GM18499 (cell line): Measurements from ENCODE around the gene TRIM41.

ENCODE experiments used
- ATAC-seq: cut with Tn5 transposase; IDR thresholded peaks from one replicate; pipeline ENCODE4 v1.9.1; 2021; ENCODE audit warnings: moderate number of reproducible peaks; ENCODE audit not compliant: insufficient read depth, unreplicated experiment

TRIM41 gene

GRCh38 chr5:181192337-181193046, 30.6 kb upstream of the TRIM41 start:
- ATAC-seq = no peak

DNA sequence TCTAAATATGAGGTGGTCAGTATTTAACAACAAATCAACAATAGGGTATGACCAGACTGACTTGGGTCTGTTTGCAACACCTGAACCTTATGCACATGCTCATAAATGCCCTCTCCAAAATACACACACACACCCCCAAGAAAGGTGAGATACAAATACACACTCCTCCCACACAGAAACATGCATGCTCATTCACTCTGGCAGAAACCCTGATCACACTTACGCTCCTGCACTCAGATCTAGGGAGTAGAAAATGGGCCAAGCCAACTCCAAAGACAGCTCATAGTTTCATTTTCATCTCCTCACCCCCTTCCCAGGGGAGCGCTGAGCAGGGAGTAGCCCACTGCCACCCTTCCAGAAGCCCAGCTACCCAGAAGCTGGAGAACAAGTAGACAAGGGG, 29.4 kb upstream of the TRIM41 start:
- no peak for ATAC-seq

- ATAC-seq = no peak
These were observed 28.4 kb upstream of the TRIM41 start for GRCh38 chr5:181194489-181195248.

DNA sequence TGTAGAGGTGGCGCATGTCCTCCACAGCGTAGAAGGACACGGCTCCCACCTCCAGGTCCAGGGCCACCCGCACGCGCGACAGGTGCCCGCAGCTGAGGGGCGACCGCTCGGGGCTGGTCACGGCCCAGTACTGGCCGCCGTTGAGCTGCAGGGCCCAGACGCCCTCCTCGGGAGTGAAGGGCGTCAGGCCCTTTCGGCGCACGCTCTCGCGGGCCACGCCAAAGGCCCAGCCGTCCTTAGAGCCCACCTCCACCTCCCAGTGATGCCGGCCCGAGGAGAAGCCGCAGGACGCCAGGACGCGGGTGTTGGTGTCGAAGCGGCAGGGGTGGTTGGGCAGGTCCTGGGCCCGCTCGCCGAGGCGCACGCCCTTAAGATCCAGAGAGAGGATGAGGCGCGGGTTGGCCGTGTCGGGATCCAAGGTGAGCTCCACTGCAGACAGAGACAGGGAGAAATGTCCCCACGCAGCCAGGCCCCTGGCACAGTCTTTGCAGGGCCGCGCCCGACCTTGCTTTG, 27.8 kb upstream of the TRIM41 start:
- no peak for ATAC-seq

- ATAC-seq = no peak
These were observed 25.6 kb upstream of the TRIM41 start for GRCh38 chr5:181197326-181197951.

DNA sequence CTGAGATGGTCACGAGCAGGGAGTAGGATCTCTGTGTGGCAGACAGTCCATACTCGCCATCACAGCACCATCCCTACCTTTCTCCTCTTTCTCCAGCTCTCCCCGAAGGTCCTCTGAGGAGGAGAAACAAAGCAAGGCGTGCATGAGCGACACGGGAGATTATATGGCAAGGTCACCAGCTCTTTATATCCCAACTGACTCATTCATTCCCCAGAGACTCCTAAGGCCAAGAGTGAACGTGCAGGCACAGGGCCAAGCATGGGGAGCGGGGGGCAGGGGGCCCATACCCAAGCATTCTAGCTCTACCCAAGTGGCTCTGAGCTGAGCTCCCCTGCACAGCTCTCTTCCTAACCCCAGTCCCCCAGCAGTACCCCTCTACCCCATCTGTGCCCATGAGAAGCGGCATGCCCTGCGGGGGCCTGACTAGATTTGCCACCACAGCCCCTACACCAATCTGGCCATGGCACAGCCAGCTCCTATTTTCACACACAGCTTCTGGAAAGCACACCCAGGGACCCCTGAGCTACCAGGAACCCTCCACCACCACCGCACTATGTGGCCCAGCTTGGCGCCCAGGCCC, 24.9 kb upstream of the TRIM41 start:
- no peak for ATAC-seq

DNA sequence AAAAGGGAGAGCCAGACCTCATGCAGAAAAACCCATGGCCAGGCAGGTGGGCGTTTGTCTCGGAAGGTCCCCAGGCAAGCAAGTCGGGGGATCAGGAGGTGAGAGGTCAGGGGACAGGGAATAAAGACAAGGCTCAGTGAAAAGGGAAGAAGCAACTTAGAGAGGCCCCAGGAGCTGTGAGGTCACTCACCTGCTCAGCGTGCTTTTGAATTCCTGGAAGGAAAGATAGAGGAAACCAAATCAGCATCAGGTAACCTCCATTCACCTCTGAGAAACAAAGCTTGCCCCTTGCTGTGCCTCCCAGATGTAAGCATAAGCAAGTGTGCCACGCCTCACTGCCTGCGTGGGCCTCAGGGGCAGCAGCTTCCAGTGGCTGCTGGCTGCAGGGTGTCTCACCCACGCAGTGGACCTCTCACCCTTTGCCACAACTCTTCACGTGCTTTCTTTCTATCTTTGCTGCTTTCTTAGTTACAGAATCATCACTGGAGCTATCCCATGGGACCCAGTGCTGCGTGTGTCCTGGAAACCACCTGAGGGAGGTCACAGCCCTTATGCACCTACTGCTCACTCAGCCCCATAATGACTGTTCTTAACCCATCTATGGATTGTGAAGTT, 24.1 kb upstream of the TRIM41 start:
- peak; percentile 41 for ATAC-seq

DNA sequence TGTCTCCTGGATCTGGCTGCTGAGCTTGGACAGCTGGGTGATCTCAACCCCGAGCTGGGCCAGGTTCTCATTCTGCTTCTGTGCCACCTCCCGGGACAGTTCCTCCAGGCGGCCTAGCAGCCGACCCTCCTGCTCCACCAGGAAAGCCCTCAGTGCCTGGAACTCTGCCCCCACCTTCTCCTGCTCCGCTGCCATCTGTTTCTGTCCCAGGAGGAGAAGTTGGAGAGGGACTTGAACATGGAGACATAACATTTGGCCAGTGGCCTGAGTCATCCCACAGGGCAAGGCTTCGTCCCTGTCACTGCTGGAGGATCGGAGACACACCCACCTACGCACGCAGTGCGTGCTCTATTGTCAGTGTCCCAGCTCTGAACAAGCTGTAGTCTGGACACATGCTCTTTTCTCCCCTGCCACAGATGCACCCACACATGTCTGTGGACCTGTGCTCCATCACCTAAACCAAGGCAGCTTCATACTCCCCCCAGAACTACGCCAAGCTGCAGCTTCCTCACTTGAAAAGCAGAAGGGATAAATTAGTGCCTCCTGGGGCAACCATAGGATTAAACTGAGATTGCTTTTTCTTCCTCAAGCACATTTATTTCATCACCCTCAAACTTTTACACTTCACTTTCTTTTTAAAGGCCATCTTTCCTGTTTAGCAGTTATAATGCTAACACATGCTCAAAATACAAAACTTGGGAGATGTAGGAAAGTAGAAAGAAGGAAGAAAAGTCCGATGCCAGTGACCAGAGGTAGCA, 23.0 kb upstream of the TRIM41 start:
- no peak for ATAC-seq

DNA sequence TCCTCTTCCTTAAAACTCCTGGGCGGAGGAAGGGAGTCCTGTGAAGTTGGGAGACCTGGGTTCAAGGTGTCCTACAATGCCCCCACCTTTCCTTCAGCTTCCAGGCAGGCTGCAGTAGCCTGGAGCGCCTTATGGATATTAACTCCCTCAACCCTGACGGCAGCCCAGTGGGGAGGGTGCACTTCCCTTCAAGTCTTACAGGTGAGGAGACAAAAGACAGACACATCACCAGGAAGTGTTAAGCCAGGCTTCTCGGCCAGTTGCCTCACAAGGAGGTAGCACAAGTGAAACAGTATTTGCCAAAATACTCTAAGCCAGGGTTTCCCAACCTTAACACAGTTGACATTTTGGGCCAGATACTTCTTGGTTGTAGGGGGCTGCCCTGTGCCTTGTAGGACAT, 22.3 kb upstream of the TRIM41 start:
- ATAC-seq = no peak

DNA sequence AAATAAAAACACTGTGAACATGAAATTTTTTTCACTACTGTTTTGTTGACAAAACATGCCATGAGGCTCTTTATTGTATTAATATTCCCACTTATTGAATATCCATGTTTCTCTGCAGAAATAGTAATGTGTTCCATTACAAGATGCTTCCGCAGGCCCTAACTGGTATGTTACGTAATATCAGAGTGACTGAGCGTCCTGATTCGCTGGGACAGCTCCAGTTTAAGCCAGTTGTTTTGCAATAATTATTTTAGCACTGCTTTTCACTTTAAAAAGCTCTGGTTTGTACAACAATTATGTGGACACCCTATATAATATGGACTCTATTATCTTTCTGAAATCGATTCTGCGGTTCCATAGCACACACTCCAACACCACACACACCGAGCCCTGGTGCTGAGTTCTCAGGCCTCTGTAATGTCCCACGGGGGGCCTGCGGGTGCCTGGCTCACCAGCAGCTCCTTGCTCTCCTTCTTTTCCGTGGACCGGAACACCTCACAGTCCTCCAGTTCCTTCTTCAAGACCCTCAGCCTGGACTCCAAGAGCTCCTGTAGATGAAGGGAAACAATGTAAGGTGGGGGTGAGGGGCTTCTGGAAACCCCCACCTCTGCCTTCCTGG, 19.9 kb upstream of the TRIM41 start:
- no peak for ATAC-seq

- no peak for ATAC-seq
These were observed 19.3 kb upstream of the TRIM41 start for GRCh38 chr5:181203777-181204112.

GRCh38 chr5:181204113-181204825, 18.8 kb upstream of the TRIM41 start:
- ATAC-seq = no peak

- ATAC-seq = no peak
These were observed 18.0 kb upstream of the TRIM41 start, which contains the start of gene TRIM7 for GRCh38 chr5:181204826-181205760. Gene TRIM7, minus strand, starts transcription at chr5:181205196. Its CDS starts 86 bp downstream, at chr5:181205110.

DNA sequence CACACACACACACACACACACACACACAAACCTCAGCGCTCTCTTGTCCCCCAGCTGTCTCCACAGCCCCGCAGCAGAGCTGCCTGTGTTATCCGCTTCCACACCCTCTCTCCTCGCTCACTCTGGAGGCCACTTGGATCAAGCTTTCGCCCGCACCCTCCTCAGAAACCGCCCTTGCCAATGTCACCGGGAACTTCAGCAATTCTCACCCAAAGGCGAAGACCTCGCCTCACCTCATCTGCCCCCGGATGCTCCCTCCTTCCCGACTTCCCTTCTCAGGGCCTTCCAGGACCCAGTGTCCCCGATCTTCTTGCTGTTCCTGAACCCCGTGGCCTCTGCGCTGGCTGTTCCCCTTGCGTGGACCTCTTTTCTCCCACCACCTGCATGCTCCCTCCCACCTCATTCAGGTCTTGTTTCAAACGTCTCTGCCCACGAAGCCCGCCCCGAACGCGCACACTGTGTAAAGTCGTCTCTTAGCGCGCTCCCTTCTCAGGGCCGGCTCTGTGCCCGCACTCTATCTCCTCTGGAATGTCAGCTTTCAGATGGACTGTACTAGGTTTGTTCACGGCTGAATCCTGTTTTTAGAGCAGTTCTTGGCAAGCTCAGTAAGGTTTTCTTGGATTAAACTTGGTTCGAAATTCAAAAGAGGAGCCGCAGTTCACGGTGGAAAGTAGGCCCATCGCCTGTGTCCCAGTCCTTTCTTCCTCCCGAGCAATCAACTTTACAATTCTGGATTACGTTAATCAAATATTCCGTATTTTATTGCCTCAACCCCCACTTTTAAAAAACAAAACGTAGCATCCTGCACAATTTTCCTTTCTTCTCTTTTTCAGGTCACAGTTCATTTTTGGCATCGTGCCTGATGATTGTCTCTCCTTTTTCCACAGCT, 17.1 kb upstream of the TRIM41 start:
- ATAC-seq = no peak

DNA sequence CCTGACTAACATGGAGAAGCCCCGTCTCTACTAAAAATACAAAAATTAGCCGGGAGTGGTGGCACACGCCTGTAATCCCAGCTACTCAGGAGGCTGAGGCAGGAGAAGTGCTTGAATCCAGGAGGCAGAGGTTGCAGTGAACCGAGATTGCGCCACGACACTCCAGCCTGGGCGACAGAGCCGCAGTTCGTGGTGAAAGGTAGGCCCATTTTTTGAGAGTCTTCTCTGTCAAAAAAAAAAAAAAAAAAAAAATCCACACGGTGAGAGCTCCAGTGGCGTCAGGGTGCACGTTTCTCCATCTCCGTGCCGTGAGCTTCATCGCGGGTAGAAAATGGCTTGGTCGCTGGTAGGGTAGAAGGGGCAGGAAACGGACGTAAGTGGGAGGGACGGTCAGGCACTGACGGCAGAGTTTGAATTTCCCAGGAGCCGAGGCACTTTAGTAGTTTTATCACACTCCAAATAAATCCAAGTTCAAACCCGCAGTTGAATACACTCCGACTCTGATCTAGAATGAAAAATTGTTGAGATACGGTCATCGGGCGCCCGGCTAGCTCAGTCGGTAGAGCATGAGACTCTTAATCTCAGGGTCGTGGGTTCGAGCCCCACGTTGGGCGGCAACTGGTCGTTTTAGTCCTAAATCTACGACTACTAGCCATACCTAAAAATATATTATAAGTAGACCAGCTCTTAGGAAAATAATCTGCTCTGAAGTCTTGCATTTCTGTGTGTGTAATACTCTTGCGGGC, 15.7 kb upstream of the TRIM41 start:
- ATAC-seq = no peak

DNA sequence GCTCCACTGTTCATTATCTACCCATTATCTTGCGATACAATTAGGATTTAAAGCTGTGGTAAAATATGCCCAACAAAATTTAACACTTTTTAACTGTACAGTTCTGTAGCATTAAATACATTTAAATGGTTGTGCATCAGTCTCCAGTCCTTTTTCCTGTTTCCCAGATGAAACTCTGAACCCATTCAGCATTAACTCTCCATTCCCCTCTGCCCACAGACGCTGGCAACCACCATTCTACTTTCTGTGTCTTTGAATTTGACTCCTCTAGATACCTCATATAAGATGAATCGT, 15.2 kb upstream of the TRIM41 start:
- no peak for ATAC-seq
